Urinary bladder (tissue), 4 donors: Measurements from ENCODE around the gene ZNF283. TPM values are rescaled to one million over a fixed set of nuclear protein-coding genes. Genes with fewer than 3 reads are reported as not detected.
"Not testable (repeated sequence)": the region's sequence is repeated elsewhere in the genome, so short reads cannot be mapped to it uniquely, and the experiment has no call there.

Experiments
- DNase-seq: peaks from one replicate; pipeline ENCODE4 v3.0.0-alpha.2; 2015; ENCODE audit errors: extremely low spot score
- H3K27ac ChIP-seq: one replicate; pipeline ENCODE4 v1.5.1; 2013; ENCODE audit warnings: low read depth, mild to moderate bottlenecking, moderate library complexity
- H3K36me3 ChIP-seq: one replicate; pipeline ENCODE4 v1.6.1; 2013; ENCODE audit warnings: mild to moderate bottlenecking, moderate library complexity; ENCODE audit not compliant: insufficient read depth
- H3K4me1 ChIP-seq: one replicate; pipeline ENCODE4 v1.6.1; 2013; ENCODE audit warnings: mild to moderate bottlenecking, moderate library complexity; ENCODE audit not compliant: insufficient read depth
- H3K4me3 ChIP-seq: one replicate; pipeline ENCODE4 v1.5.1; 2013; ENCODE audit warnings: low read depth, low read length
- WGBS: extraction: QIAGEN DNeasy Blood & Tissue Kit; methylation state at CpG from one replicate; pipeline ENCODE4 v1.1.7; 2013; 5-methylcytosine and 5-hydroxymethylcytosine counted together
- polyA plus RNA-seq: library from polyadenylated mRNA; stranded (reverse); fragments of 200-250 nt; gene quantifications from one replicate; pipeline ENCODE4 v1.2.3, GENCODE V29; 2013
- total RNA-seq: library from RNA; depleted of rRNA; stranded (reverse); fragments of >200 nt; gene quantifications from one replicate; pipeline ENCODE4 v1.2.3, GENCODE V29; 2014
- donor health status: healthy with polysubstance abuse.
- donor health status: healthy.

ZNF283 gene
- total and polyA plus RNA-seq, 2 donors = 3.1 to 54.0 TPM

DNA sequence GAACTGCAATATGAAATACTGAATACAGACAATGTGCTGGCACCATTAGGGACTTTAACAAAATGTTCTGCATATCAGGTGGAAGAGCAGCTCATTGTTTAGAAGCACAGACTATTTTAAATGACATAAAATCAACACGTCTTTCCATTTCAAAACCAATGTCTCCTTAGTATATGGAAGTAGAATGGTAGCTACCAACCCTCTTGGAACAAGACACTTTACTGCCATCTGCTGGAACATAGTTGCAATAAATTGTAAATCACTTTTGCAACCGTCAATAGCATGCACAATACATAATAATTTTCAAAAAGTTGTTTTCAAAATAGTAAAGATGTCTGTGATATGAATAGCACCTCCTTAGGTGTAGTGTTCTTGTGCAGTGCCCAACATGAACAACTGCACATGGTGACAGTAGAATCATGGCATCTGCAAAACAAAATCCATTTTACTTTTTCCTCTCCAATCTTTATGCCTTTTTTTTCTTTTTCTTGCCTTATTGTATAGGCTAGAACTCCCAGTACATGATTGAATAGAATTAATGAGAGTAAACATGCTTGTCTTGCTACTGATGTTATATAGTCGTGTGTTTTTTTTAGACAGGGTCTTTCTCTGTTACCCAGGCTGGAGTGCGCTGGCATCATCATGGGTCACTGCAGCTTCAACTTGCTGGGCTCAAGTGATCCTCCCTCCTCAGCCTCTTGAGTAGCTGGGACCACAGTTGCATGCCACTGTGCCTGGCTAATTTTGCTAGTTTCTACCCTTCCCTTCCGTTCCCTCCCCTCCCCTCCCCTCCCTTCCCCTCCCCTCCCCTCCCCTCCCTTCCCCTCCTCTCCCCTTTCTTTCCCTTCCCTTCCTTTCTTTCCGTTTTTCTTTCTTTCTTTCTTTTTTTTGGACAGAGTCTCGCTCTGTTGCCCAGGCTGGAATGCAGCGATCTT, 17.1 kb upstream of the ZNF283 start:
- H3K4me3 ChIP-seq = no peak overlapping the region
- no peaks in the 10 kb centered on the region for H3K4me1 ChIP-seq
- WGBS = 40% methylated on average over 8 of the region's 8 CpGs
- H3K27ac ChIP-seq = no peak overlapping the region
- peaks cover 2% of the 10 kb centered on the region for H3K36me3 ChIP-seq
- DNase-seq = no peak

DNA sequence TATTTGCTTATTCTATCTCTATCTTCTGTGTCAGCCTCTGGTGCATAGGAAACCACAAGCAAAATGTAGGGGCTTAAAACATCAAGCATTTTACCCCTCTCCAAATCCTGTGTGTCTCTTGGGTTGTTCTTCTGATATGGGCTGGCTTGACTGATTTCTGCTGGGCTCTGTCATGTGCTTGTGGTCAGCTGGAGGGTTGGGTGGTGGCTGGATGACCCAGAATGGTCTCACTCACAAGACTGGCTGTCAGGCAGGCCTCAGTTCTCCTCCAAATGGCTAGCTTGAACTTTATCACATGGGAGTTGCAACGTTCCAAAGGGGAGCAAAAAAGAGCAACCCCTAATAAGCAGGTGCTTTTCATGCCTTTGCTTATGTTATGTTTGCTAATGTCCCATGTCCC, 15.3 kb upstream of the ZNF283 start:
- no peak overlapping the region for H3K27ac ChIP-seq
- DNase-seq = no peak
- WGBS = 35% methylated on average over 1 of the region's 1 CpG

DNA sequence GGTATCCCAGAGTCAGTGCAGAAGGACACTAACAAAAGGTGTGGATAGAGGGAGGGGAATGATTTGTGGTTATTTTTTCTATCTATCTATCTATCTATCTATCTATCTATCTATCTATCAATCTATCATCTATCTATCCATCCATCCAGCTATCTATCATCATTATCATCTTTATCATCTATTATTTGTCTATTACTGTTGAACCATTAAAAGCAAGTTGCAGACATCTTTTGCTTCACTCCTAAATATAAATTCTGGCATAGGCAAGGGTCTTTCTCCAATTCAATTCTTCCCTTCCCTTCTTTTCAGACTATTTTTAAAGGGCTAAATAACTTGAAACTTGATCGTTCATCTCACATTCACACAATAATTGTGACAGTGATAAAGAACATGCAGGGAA, 14.9 kb upstream of the ZNF283 start:
- no peaks in the 10 kb centered on the region for H3K36me3 ChIP-seq
- DNase-seq = no peak
- H3K27ac ChIP-seq = no peak overlapping the region
- WGBS = 68% methylated on average over 1 of the region's 1 CpG
- no peak overlapping the region for H3K4me3 ChIP-seq
- no peaks in the 10 kb centered on the region for H3K4me1 ChIP-seq

More for the DNA sequence above, 15.3 kb upstream of the ZNF283 start:
- Histone ChIP-seq H3K36me3 (no peaks in the 10 kb centered on the region), H3K4me3 (no peak overlapping the region), H3K4me1 (no peaks in the 10 kb centered on the region)

DNA sequence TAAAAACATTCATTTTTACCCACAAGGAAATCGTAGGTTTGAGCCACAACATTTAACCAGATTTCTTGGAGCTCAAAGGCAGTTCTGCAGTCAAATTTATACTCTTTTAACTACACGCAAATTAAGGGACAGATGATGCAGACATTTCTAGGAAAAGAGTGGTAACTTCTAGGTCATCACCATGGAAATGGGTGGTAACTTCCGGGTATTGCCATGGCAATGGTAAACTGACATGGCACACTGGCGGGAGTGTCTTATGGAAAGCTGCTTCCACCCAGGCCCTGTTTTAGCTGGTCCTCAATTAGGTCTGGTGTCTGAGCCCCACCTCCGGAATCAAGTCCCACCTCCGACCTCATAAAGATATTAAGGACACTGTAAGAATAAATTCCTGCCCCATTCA, 14.4 kb upstream of the ZNF283 start:
- H3K27ac ChIP-seq = no peak overlapping the region
- H3K4me1 ChIP-seq = no peaks in the 10 kb centered on the region
- no peak overlapping the region for H3K4me3 ChIP-seq
- 69% methylated on average over 6 of the region's 6 CpGs for WGBS
- no peak for DNase-seq
- H3K36me3 ChIP-seq = no peaks in the 10 kb centered on the region

DNA sequence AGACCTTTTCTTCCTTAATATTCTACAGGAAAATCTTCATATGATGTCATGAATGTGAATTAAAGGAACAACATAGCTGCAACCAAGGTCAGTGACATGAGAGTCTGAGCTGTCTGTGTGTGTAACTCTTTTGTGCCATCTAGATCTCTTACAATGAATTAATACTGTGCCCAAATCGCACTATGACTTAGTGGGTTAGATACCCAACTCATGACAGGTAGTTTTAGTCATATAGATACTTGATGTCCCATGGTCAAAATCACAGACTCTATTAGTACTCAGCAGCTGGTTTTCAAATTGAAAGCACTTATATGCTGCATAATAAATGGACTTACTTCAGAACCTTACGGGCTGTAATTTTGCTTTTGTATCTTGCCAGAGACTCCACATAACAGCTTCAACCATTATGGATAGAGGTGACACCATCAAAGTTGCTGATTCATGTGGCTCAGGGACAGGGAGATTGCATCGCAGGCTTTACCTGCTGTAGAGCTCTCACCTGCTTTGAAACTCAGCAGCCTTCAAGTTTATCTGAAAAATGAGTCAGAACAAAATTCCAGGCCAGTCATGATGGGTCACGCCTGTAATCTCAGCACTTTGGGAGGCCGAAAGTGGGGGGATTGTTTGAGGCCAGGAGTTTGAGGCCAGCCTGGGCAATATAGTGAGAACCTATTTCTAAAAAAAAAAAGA, 12.3 kb upstream of the ZNF283 start:
- H3K36me3 ChIP-seq = no peaks in the 10 kb centered on the region
- no peaks in the 10 kb centered on the region for H3K4me1 ChIP-seq
- 77% methylated on average over 5 of the region's 5 CpGs for WGBS
- no peak overlapping the region for H3K4me3 ChIP-seq
- H3K27ac ChIP-seq = no peak overlapping the region
- DNase-seq = no peak

DNA sequence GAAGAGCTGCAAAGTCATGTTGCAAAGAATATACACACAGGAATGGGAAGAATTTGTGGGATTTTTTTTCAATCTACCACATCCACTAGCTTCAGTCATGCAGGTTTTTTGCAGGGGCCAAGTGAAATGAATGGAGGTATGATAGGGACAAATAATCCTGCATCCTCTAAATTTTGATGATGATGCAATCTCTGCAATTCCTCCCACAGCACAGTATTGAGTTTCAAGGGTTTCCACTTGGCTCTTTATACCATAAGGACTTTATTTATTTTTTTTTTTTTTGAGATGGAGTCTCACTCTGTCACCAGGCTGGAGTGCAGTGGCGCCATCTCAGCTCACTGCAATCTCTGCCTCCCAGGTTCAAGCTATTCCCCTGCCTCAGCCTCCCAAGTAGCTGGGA, 9.7 kb upstream of the ZNF283 start:
- H3K4me3 ChIP-seq, H3K36me3 ChIP-seq, DNase-seq, H3K4me1 ChIP-seq, H3K27ac ChIP-seq: not testable (repeated sequence)
- whole genome bisulfite sequencing = 82% methylated on average over 1 of the region's 1 CpG

DNA sequence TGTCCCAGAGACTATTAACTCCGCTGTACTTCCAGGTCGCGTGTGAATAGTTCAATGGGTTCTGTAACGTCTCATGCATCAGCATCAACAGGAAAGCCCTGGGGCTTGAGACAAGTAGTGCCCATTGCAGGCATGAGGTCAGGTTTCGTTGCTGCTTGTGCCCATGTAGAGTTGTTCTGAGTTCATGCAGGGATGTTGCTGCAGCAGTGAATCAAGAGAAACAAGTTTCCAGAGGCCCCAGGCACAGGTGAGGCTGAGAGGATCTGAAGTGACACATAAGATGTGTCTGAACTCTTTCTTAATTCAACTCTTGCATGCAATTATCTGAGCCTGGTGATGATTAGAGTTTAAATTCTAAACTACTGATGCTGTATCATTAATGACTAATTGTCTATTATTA, 8.6 kb upstream of the ZNF283 start:
- DNase-seq = no peak
- no peaks in the 10 kb centered on the region for H3K4me1 ChIP-seq
- no peak overlapping the region for H3K4me3 ChIP-seq
- no peaks in the 10 kb centered on the region for H3K36me3 ChIP-seq
- 81% methylated on average over 5 of the region's 5 CpGs for WGBS
- H3K27ac ChIP-seq = no peak overlapping the region

DNA sequence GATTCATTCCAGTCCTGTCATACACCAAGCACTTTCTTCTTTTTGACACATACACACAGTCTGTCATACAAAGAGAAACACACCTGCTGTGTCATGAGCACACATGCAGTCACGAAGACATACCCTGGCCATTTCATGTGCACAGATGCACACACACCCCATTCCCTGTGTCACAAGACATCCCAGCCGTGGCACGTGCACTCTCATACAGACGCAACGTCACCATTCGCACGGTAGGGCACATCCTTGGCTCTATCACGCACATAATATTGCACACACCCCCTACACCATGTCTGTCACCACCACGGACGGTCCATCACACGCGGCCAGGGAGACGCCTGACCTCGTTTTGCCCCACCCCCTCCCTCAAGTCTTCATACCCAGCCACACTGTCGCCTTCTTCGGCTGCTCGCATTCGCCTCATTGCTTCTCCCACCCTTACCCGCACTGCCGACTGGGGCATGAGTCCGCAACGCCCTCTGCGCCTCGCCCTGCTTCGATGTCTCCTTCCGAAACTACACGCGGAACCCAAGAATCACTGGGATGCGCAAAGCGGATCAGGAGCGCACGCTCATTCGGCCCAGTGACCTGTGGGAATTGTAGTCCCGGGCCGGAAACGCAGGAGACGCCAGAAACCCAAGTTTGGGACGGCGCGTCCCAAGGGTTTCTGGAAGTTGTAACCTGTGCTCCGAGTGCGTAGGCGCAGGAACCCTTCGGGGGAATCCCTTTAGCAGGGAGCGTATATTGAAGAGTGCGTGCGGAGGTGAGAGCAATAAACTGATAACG, 6.8 kb upstream of the ZNF283 start:
- Histone ChIP-seq H3K4me3 (peak overlapping the region; percentile 22), H3K27ac (no peak overlapping the region), H3K36me3 (no peaks in the 10 kb centered on the region), H3K4me1 (no peaks in the 10 kb centered on the region)
- no peak for DNase-seq
- 9% methylated on average over 48 of the region's 48 CpGs for WGBS

DNA sequence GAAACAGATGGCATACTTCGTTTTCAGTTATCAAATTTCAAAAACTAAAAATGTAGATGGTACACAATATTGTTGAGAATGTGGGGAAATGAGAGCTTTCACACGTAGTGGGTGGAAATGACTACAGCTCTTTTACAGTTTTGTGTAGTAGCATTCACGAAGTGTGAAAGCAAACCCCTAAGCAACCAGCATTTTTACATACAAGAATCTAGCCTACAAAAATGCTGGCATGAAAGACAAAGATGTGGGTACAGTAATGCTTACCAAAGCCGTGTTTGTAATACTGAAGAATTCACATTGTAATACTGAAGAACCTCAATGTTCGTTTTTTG, 6.3 kb upstream of the ZNF283 start:
- WGBS = 27% methylated on average over 5 of the region's 5 CpGs
- DNase-seq = no peak
- H3K4me1 ChIP-seq = no peaks in the 10 kb centered on the region
- no peak overlapping the region for H3K27ac ChIP-seq
- no peaks in the 10 kb centered on the region for H3K36me3 ChIP-seq
- peak overlapping the region; percentile 22 for H3K4me3 ChIP-seq

DNA sequence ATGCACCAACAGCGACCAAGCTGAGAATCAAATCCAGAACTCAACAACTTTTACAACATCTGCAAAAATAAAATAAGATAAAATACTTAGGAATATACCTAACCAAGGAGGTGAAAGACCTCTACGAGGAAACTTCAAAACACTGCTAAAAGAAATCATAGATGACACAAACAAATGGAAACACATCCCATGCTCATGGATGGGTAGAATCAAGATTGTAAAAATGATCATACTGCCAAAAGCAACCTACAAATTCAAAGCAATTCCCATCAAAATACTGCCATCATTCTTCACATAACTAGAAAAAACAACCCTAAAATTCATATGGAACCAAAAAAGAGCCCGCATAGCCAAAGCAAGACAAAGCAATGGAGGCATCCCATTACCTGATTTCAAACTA, 3.3 kb upstream of the ZNF283 start:
- not testable (repeated sequence) for H3K4me3 ChIP-seq, H3K4me1 ChIP-seq
- 74% methylated on average over 3 of the region's 3 CpGs for WGBS

DNA sequence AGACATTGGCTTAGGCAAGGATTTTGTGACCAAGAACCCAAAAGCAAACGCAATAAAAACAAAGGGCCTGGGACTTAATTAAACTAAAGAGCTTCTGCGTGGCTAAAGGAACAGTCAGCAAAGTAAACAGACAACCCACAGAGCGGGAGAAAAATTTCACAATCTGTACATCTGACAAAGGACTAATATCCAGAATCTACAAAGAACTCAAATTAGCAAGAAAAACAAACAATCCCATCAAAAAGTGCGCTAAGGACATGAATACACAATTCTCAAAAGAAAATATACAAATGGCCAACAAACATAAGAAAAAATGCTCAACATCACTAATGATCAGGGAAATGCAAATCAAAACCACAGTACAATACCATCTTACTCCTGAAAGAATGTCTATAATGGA, 2.5 kb upstream of the ZNF283 start:
- not testable (repeated sequence) for H3K27ac ChIP-seq, DNase-seq, H3K4me3 ChIP-seq, H3K36me3 ChIP-seq, H3K4me1 ChIP-seq
- WGBS = 49% methylated on average over 4 of the region's 4 CpGs

More for the DNA sequence above, 3.3 kb upstream of the ZNF283 start:
- not testable (repeated sequence) for H3K36me3 ChIP-seq, H3K27ac ChIP-seq, DNase-seq

DNA sequence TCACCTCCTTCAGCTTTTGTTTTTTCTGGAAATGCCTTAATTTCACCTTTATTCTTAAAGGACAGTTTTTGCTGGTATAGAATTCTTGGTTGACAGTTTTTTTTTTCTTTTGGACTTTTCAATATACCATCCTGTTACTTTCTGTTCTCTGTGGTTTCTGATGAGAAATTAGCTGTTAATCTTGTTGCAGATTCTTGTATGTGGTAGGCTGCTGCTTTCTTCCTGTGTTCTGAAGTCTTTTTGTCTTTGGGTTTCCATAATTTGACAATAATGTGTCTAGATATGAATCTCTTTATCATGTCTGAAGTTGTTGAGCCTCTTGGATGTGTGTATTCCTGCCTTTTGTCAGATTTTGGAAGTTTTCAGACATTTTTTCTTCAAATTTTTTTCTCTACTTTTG, 12.0 kb downstream of the ZNF283 start:
- no peak for DNase-seq
- Histone ChIP-seq H3K4me1 (no peaks in the 10 kb centered on the region), H3K27ac (no peak overlapping the region), H3K36me3 (peaks cover 32% of the 10 kb centered on the region), H3K4me3 (no peak overlapping the region)

DNA sequence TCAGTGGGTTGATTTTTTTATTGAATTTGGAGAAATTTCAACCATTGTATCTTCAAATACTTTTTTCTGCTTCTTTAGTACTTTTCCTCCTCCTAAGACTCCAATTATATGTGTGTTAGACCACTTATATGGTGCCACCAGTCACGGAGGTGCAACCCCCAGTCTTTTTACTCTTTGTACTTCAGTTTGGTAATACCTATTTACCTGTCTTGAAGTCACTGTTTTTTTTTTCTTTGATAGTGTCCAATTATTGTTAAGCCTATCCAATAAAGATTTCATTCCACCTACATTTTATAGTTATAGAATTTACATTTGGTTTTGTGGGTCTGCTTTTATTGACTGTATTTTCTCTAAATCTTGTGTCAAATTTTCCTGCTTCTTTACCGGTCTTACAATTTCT, 14.9 kb downstream of the ZNF283 start:
- DNase-seq = no peak
- no peak overlapping the region for H3K4me3 ChIP-seq
- no peaks in the 10 kb centered on the region for H3K4me1 ChIP-seq
- H3K27ac ChIP-seq = no peak overlapping the region
- H3K36me3 ChIP-seq = peaks cover 20% of the 10 kb centered on the region
- 74% methylated on average over 2 of the region's 2 CpGs for WGBS

DNA sequence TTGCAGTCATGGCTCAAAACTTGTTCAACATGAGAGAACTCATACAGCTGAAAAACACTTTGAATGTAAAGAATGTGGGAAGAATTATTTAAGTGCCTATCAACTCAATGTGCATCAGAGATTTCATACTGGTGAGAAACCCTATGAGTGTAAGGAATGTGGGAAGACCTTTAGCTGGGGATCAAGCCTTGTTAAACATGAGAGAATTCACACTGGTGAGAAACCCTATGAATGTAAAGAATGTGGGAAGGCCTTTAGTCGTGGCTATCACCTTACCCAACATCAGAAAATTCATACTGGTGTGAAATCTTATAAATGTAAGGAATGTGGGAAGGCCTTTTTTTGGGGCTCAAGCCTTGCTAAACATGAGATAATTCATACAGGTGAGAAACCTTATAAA, 20.1 kb downstream of the ZNF283 start:
- Histone ChIP-seq H3K4me3 (no peak overlapping the region), H3K4me1 (no peaks in the 10 kb centered on the region), H3K36me3 (peaks cover 16% of the 10 kb centered on the region), H3K27ac (no peak overlapping the region)
- DNase-seq = no peak
- WGBS = 100% methylated on average over 1 of the region's 1 CpG
